Sigmoid colon (tissue), 7 donors: ENCODE measurements around the gene ZFX. TPM values are rescaled to one million over a fixed set of nuclear protein-coding genes. Genes with fewer than 3 reads are reported as not detected.

Experiments used
- DNase-seq: peaks from one replicate; pipeline ENCODE4 v3.0.0-alpha.2; 2019
- H3K27ac ChIP-seq, 4 donors: fragments of 200-600 bp; sonication (generic); one replicate each; pipeline ENCODE4 v1.5.1; 2016 to 2019; ENCODE audit warnings: mild to moderate bottlenecking in 1 of 4
- H3K27me3 ChIP-seq, 3 donors: fragments of 200-600 bp; sonication (generic); one replicate each; pipeline ENCODE4 v1.5.1; 2019; ENCODE audit warnings: mild to moderate bottlenecking in 1 of 3
- H3K36me3 ChIP-seq, 4 donors: fragments of 200-600 bp; sonication (generic); one replicate each; pipeline ENCODE4 v1.5.1; 2016 to 2019
- H3K4me1 ChIP-seq, 4 donors: fragments of 200-600 bp; sonication (generic); one replicate each; pipeline ENCODE4 v1.5.1; 2017 to 2019
- H3K4me3 ChIP-seq, 4 donors: fragments of 200-600 bp; sonication (generic); one replicate each; pipeline ENCODE4 v1.5.1; 2017 to 2019; ENCODE audit warnings: mild to moderate bottlenecking in 2 of 4, moderate library complexity in 1 of 4
- H3K9me3 ChIP-seq, 4 donors: fragments of 200-600 bp in 3 of 4; sonication (generic) in 3 of 4; one replicate each; pipeline versions ENCODE4 v1.5.1 to v1.6.1; 2013 to 2019
- EP300 ChIP-seq, 4 donors: sonication (generic); formaldehyde crosslinking; IDR thresholded peaks; one replicate each; pipeline ENCODE4 v1.6.1; 2017; ENCODE audit warnings: antibody characterized with exemption in 4 of 4
- POLR2A ChIP-seq, 2 donors: fragments of 450-650 bp; IDR thresholded peaks; one replicate each; pipeline ENCODE4 v1.6.1; 2016; ENCODE audit warnings: antibody characterized with exemption in 2 of 2, mild to moderate bottlenecking in 2 of 2, moderate library complexity in 2 of 2
- POLR2AphosphoS5 ChIP-seq, 4 donors: sonication (generic); formaldehyde crosslinking; IDR thresholded peaks; one replicate each; pipeline ENCODE4 v1.6.1; 2017; ENCODE audit warnings: antibody characterized with exemption in 4 of 4
- WGBS, 2 donors: extraction: QIAGEN DNeasy Blood & Tissue Kit; methylation state at CpG; one replicate each; pipeline ENCODE4 v1.1.7; 2013; 5-methylcytosine and 5-hydroxymethylcytosine counted together
- intact Hi-C: fragments of 100-400 bp; cut with DNase I; formaldehyde crosslinking; loops from one replicate; pipeline ENCODE4 v1.15.1; 2023
- polyA plus RNA-seq, 3 donors: library from polyadenylated mRNA; stranded (reverse); fragments of 200-250 nt; gene quantifications; one replicate each; pipeline ENCODE4 v1.2.3, GENCODE V29; 2013
- total RNA-seq, 4 donors: library from RNA; depleted of rRNA; stranded (reverse); fragments of >200 nt; gene quantifications; one replicate each; pipeline ENCODE4 v1.1.0, GENCODE V29; 2016
- TF ChIP-seq, protein P1 (sequence below), 4 experiments: fragments of 450-650 bp in 3 of 4; fragments of 200-600 bp in 1 of 4; IDR thresholded peaks; one replicate each; pipeline ENCODE4 v1.5.1; 2016 to 2019; ENCODE audit warnings: antibody characterized with exemption in 4 of 4, mild to moderate bottlenecking in 3 of 4, moderate library complexity in 2 of 4
- donor health status: healthy with polysubstance abuse.
- donor health status: Bipolar disorder and iron deficiency.
- donor health status: healthy.

The ZFX gene
- total and polyA plus RNA-seq, 7 donors = 4.4 to 81.6 (median 56.7) TPM

DNA sequence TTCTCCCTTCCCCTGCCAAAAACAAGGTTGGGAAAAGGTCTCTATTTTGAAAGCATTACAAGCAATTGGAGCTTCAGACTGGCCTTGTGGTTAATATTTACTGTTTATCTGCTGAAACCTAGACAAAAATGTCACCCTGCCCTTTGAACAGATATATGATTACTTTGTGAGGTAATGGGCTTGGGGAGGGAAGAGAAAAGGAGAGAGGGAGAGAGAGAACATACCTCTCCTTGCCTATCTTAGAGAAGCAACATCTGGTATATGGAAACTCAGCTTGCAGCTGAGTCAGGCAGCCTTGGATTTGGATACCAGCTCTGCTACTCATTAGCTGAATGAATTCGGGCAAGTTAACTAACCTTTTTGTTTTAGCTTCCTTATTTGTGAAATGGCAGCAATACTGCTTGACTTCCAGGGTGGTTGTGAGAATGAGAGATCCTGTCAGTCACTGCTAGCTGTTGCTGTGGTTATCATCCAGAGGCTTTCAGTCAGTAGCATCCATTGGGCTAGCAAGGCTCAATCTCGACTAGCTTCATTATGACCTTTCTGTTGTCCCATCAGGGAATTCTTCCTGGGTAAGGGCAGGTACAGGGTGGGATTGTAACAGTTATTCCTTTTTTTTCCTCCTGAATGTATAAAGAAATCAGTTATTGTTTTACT is 41.1 kb downstream of the ZFX start:
- intact Hi-C loops = no loop called here
- Histone ChIP-seq H3K27me3 (no peaks in the 10 kb centered on the region), H3K36me3 (no peaks in the 10 kb centered on the region), H3K27ac (no peak overlapping the region), H3K9me3 (no peaks in the 10 kb centered on the region), H3K4me3 (no peak overlapping the region), H3K4me1 (peaks cover 0 to 17% (median 5%) of the 10 kb centered on the region in 4 donors)
- no peak for DNase-seq
- TF ChIP-seq EP300 (IDR thresholded peaks at IDR 0.05) (no peak), POLR2AphosphoS5 (IDR thresholded peaks at IDR 0.05) (no peak), POLR2A (IDR thresholded peaks at IDR 0.05) (no peak)
- TF ChIP-seq, protein P1, sequence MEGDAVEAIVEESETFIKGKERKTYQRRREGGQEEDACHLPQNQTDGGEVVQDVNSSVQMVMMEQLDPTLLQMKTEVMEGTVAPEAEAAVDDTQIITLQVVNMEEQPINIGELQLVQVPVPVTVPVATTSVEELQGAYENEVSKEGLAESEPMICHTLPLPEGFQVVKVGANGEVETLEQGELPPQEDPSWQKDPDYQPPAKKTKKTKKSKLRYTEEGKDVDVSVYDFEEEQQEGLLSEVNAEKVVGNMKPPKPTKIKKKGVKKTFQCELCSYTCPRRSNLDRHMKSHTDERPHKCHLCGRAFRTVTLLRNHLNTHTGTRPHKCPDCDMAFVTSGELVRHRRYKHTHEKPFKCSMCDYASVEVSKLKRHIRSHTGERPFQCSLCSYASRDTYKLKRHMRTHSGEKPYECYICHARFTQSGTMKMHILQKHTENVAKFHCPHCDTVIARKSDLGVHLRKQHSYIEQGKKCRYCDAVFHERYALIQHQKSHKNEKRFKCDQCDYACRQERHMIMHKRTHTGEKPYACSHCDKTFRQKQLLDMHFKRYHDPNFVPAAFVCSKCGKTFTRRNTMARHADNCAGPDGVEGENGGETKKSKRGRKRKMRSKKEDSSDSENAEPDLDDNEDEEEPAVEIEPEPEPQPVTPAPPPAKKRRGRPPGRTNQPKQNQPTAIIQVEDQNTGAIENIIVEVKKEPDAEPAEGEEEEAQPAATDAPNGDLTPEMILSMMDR (IDR thresholded peaks at IDR 0.05) = no peak
- 53 to 70% methylated on average over 2 of the region's 2 CpGs for WGBS, 2 donors

DNA sequence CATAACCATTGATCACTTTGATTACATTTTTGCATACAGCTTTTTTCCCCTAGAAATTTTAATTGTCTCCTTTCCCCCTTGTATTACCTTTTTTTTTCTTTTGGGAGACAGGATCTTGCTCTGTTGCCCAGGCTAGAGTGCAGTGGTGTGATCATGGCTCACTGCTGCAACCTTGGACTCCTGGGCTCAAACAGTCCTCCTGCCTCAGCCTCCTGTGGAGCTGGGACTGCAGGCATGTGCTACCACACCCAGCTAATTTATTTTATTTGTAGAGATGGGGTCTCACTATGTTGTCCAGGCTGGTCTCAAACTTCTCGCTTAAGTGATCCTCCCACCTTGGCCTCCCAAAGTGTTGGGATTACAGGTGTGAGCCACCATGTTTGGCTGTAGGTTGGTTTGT is 47.0 kb downstream of the ZFX start:
- intact Hi-C loops = no loop called here
- no peak for DNase-seq
- H3K4me3 ChIP-seq = no peak overlapping the region
- 96 to 100% methylated on average over 1 of the region's 1 CpG for WGBS, 2 donors
- no peaks in the 10 kb centered on the region for H3K27me3 ChIP-seq
- no peaks in the 10 kb centered on the region for H3K36me3 ChIP-seq
- peaks cover 0 to 23% (median 6%) of the 10 kb centered on the region in 4 donors for H3K4me1 ChIP-seq
- no peaks in the 10 kb centered on the region for H3K9me3 ChIP-seq
- TF ChIP-seq, protein P1 (IDR thresholded peaks at IDR 0.05) = no peak
- no peak for TF ChIP-seq POLR2A (IDR thresholded peaks at IDR 0.05)
- TF ChIP-seq POLR2AphosphoS5 (IDR thresholded peaks at IDR 0.05) = no peak
- no peak for TF ChIP-seq EP300 (IDR thresholded peaks at IDR 0.05)
- H3K27ac ChIP-seq = no peak overlapping the region

DNA sequence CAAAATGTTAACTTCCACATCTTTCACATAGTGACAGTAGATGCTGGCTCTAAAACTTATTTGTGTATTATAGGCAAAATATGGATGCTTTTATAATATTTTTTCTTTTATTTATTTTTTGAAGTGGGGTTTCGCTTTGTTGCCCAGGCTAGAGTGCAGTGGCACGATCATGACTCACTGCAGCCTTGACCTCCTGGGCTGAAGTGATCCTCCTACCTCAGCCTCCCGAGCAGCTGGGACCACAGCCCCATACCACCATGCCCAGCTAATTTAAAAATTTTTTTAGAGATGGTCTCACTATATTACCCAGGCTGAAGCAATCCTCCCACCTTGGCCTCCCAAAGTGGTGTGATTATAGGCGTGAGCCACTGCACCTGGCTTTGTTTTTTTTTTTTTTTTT is 48.6 kb downstream of the ZFX start:
- TF ChIP-seq, protein P1 (IDR thresholded peaks at IDR 0.05) = no peak
- TF ChIP-seq POLR2AphosphoS5 (IDR thresholded peaks at IDR 0.05) (no peak), EP300 (IDR thresholded peaks at IDR 0.05) (no peak), POLR2A (IDR thresholded peaks at IDR 0.05) (no peak)
- Histone ChIP-seq H3K9me3 (no peaks in the 10 kb centered on the region), H3K4me3 (no peak overlapping the region), H3K27ac (no peak overlapping the region), H3K27me3 (no peaks in the 10 kb centered on the region), H3K36me3 (no peaks in the 10 kb centered on the region), H3K4me1 (peaks cover 0 to 23% (median 11%) of the 10 kb centered on the region in 4 donors)
- WGBS, 2 donors = 96 to 97% methylated on average over 4 of the region's 4 CpGs
- DNase-seq = no peak
- intact Hi-C loops = no loop called here

DNA sequence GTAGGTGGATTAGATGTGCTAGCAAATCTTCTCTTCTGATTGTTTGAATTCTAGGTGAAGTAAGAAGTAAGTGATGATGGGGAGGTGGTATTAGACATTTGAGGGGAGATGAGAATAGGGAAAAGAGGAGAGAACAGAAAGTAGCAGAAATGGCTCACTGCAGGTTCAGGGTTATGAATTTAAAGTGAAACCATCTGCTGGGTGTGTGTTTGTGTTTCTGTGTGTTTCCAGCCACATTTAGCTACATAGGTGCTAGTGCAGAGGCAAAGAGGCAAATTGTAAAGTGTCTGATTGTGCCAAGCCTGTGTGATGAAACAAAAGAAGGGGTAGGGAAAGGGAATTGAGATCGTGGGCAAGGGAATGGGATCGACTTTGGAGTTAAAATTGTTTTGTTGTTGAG is 50.6 kb downstream of the ZFX start:
- no peak overlapping the region for H3K27ac ChIP-seq
- DNase-seq = no peak
- TF ChIP-seq, protein P1 (IDR thresholded peaks at IDR 0.05) = no peak
- no peak for TF ChIP-seq POLR2AphosphoS5 (IDR thresholded peaks at IDR 0.05)
- TF ChIP-seq POLR2A (IDR thresholded peaks at IDR 0.05) = no peak
- TF ChIP-seq EP300 (IDR thresholded peaks at IDR 0.05) = no peak
- WGBS, 2 donors = 67 to 85% methylated on average over 2 of the region's 2 CpGs
- H3K27me3 ChIP-seq = no peaks in the 10 kb centered on the region
- no peak overlapping the region for H3K4me3 ChIP-seq
- H3K4me1 ChIP-seq = peaks cover 0 to 23% (median 11%) of the 10 kb centered on the region in 4 donors
- intact Hi-C loops = no loop called here
- no peaks in the 10 kb centered on the region for H3K9me3 ChIP-seq
- no peaks in the 10 kb centered on the region for H3K36me3 ChIP-seq

DNA sequence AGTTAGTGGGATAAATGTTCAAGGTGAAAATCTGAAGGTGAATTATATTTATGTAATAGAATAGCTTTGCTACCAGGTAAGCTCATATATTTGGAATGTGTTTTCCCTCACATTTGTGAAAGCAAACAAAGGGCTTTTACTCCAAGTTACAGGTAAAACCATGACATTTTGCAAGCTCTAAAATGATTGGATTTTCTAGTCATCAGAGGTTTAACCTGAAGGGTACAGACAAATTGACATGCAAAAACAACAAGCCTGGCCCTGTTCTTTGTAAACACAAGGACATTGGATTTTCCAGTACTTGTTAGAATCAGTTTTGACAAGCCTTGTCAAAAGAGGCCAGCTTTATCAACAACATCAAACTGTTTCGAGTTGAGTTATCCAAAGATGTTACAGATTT is 51.7 kb downstream of the ZFX start:
- WGBS, 2 donors = 78 to 98% methylated on average over 1 of the region's 1 CpG
- Histone ChIP-seq H3K4me1 (peaks cover 0 to 23% (median 11%) of the 10 kb centered on the region in 4 donors), H3K27me3 (no peaks in the 10 kb centered on the region), H3K36me3 (no peaks in the 10 kb centered on the region), H3K4me3 (no peak overlapping the region), H3K9me3 (no peaks in the 10 kb centered on the region), H3K27ac (no peak overlapping the region)
- no peak for DNase-seq
- intact Hi-C loops = no loop called here
- TF ChIP-seq EP300 (IDR thresholded peaks at IDR 0.05) (no peak), POLR2A (IDR thresholded peaks at IDR 0.05) (no peak), POLR2AphosphoS5 (IDR thresholded peaks at IDR 0.05) (no peak)
- TF ChIP-seq, protein P1 (IDR thresholded peaks at IDR 0.05) = no peak
